Measurements from ENCODE around the gene BTNL3.
"Not testable (repeated sequence)": the region's sequence is repeated elsewhere in the genome, so short reads cannot be mapped to it uniquely, and the experiment has no call there.

Gene BTNL3, protein sequence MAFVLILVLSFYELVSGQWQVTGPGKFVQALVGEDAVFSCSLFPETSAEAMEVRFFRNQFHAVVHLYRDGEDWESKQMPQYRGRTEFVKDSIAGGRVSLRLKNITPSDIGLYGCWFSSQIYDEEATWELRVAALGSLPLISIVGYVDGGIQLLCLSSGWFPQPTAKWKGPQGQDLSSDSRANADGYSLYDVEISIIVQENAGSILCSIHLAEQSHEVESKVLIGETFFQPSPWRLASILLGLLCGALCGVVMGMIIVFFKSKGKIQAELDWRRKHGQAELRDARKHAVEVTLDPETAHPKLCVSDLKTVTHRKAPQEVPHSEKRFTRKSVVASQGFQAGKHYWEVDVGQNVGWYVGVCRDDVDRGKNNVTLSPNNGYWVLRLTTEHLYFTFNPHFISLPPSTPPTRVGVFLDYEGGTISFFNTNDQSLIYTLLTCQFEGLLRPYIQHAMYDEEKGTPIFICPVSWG

DNA sequence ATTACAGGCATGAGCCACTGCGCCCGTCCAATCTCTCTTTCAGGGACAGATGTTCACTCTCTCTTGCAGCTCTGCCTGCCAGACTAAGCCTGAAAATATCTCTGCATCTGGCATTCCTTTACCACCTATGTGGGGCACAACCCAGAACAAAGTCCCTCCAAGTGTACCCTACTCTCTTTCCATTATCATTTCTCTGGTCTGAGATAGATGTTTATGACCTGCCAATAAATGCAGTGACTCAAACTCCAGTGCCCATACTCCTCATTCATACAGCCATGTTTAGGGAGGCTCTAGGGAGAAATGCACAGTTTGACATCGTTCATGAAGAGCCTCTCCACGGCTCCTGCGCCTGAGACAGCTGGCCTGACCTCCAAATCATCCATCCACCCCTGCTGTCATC, at the start of gene BTNL3:
Gene BTNL3, plus strand, starts transcription at position 255 of the 400 bp plus-strand sequence. CDS start 183 bp downstream, outside the sequence.
- no peak for DNase-seq

DNA sequence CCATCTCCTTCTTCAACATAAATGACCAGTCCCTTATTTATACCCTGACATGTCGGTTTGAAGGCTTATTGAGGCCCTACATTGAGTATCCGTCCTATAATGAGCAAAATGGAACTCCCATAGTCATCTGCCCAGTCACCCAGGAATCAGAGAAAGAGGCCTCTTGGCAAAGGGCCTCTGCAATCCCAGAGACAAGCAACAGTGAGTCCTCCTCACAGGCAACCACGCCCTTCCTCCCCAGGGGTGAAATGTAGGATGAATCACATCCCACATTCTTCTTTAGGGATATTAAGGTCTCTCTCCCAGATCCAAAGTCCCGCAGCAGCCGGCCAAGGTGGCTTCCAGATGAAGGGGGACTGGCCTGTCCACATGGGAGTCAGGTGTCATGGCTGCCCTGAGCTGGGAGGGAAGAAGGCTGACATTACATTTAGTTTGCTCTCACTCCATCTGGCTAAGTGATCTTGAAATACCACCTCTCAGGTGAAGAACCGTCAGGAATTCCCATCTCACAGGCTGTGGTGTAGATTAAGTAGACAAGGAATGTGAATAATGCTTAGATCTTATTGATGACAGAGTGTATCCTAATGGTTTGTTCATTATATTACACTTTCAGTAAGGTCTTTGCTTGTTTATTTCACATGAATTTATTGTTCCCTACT, 38.2 kb upstream of the BTNL3 start:
- no peak for DNase-seq

DNA sequence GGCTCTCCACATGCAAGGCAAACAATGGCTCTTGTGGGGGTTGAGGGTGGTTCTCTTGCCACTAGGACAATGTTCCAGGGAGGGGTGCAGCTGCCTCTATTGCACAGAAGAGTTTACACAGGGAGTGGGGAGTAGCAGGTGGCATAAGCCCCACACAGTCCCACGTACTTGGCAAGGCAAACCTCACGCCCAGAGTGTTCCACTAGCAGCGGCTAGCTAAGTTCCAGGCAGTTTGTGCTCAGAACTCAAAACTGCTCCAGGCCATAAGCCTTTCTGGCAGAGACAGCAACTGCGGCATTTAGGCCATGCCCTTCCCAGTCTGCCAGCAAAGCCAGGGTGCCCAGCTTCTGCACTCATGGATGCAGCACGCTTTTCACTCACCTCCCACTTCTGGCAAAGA, 29.0 kb upstream of the BTNL3 start:
- DNase-seq: no peak

DNA sequence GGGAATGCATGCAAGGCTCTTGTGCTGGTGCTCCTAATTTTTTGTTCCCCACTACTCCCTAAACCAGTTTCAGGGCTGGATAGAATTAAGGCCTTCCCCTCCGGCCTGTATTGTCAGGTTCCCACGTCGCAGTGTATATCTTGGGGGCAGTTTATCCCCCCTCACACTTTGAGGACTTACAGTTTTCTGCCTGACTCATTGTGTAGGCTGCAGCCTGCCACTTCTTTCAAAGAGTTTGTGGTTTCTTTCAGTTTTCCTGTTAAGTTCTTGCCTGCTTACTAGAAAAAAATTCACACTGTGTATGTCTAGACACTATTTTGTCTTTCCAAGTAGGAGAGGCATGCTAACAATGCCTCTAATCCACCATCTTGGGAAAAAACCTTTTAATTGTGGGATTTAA, 28.4 kb upstream of the BTNL3 start:
- DNase-seq: no peak

DNA sequence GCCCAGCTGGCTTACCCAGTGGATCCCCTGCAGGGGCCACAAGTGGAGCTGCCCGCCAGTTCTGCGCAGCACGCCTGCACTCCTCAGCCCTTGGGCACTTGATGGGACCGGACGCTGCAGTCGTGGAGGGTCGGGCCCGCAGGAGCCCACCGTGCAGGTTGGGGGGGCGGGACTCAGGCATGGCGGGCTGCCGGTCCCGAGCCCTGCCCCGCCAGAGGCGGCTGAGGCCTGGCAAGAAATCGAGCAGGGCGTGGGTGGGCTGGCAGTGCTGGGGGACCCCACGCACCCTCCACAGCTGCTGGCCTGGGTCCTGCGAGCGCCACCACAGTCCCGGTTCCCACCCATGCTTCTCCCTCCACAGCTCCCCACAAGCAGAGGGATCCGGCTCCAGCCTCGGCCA, 19.2 kb upstream of the BTNL3 start:
- no peak for DNase-seq

DNA sequence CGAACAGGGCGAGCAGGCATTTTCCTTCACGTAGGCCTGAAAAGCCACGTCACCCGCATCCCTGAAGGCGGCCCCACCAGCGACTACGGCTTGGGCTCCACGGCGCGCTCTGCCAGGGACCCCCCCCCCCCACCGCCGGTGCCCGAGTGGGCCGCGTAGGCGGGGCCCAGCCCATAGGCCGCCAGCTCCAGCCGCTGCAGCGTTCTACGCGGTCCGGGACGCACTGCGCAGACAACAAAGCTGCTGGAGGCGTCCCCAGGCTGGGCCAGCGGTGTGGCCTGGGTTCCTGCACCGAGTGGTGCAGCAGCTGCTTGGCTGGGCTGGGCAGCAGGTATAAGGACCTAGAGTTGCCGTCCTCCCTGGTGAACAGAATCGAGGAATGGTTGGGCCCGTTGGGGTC, 18.3 kb upstream of the BTNL3 start:
- no peak for DNase-seq

DNA sequence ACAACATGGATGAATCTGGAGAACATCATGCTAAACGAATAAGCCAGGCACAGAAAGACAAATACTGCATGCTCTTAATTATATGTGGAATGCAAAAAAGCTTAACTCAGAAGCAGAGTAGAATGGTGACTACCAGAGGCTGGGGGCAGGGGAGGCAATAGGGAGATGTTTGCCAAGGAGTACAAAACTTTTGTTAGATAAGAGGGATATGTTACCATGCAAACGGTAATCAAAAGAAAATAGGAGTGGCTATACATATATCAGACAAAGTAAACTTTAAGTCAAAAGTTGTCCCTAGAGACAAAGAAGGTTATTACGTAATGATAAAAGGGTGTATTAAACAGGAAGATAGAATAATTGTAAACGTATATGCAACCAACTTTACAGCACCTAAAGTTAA, 17.8 kb upstream of the BTNL3 start:
- DNase-seq: no peak

DNA sequence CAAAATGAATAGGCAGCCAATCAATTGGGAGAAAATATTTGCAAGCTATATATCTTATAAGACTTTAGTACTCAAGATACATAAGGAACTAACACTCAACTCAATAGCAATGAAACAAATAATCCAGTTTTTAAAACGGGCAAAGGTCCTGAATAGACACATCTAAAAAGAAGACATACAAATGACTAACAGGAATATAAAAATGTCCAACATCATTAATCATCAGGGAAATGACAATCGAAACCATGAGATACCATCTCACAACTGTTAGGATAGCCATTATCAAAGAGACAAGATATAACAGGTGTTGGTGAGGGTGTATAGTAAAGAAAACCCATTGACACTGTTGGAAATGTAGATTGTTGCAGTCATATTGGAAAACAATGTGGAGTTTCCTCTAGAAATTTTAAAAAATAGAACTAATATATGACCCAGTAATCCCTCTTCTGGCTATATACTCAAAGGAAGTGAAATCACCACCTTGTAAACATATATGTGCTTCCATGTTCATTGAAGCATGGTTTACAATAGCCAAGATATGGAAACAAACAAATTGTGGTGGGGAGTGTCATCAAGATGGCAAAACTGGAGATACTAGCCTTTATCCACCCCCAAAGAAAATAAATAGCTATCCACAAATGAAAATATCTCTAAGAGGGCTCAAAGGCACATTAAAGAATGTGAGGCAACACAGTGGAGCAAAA, 13.9 kb upstream of the BTNL3 start:
- DNase-seq: no peak

DNA sequence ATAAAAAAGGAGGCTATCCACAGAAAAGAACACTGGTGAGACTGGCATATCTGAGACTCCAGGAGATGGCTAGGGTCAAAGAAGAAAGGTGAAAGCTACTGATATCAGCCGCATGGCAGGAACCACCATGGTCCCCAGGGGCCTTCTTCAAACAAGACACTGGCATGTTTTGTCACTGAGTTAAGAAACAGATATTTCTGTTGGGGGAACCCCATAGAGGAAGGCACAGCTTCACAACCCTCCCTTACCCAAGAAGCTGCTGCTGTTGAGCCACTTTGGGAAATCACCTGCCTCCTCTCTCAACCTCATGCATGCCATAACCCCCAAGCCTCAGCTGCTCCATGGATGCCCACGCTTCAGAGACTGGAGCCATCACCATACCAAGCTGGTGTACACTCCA, 13.3 kb upstream of the BTNL3 start:
- no peak for DNase-seq

DNA sequence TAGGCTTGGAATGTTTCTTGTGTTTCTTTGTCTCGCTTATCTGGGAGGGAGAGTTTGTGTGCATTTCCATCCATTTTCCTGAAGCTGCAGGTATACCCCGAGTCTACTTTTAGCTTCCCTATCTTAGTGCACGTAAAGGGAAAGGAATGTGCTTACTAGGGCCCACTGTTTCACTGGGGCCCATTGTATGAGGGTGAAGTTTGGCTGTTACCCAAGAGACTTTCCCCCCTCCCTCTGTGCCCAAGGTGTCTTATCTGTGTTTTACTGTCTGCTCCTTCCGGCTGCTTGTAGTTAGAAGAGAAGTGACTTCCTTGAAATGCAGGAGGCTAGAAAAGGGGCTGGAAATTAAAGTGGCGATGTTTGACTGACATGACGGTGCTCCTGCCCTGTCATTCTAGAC, 12.1 kb upstream of the BTNL3 start:
- no peak for DNase-seq

DNA sequence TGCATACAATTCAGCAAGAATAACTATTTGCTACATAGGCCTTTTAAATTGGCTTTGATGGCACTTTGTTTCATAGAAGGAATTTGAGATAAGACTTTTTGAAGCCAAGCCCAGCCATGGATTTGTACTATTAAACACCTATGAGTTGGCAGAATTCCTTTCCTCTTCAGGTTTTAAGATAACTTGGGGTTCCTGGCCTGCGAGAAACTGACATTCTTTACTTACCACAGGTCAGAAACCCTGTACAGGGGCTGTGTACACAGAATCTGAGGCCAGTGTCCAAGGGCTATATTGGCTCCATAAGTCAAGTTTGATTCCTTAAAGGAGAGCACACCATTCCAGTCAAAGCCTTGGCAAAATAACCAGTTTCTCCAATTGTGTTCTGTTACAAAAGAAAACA, 10.8 kb upstream of the BTNL3 start:
- DNase-seq: no peak

DNA sequence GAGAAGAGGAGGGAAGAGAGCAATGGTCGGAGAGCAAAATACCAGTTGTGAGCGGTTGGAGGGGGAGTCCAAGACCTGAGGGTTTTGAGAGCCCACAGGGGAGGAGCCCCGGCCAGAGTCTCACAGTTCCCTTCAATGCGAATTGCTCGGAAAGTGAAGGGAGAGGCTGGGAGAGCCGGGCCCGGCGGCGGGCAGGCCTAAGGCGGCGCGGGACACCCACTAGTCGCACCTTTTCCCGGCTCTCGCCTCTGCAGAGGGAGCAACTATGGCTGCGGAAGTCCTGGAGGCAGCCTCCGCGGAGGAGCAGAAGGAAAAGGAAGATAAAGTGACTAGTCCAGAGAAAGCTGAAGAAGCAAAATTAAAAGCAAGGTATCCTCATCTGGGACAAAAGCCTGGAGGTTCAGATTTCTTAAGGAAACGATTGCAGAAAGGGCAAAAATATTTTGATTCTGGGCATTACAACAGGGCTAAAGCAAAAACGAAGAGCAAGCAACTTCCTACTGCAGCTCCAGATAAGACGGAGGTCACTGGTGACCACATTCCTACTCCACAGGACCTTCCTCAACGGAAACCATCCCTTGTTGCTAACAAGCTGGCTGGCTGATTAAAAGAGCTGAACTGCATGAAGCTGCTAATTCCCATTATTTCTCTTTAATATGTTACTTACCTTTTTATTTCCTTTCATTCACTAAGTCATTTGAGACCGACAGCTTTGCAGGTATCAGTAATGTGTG, 6.5 kb upstream of the BTNL3 start:
- no peak for DNase-seq

DNA sequence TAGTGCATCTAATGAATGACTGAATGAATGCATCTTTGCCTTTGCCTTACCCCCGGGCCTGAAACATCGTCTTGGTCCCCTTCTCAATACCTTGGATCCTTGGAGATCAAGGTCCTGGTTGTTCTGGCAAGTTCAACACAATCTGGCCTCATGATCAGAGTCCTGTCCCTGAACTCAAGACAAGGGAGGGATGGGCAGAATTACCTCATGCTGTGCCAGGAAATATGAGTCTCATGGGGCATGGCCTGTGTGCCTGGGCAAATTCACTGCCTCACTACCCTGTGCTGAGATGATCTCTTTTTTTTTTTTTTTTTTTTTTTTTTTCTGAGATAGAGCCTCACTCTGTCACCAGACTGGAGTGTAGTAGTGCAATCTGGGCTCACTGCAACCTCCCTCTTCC, 630 bp upstream of the BTNL3 start:
- no peak for DNase-seq

DNA sequence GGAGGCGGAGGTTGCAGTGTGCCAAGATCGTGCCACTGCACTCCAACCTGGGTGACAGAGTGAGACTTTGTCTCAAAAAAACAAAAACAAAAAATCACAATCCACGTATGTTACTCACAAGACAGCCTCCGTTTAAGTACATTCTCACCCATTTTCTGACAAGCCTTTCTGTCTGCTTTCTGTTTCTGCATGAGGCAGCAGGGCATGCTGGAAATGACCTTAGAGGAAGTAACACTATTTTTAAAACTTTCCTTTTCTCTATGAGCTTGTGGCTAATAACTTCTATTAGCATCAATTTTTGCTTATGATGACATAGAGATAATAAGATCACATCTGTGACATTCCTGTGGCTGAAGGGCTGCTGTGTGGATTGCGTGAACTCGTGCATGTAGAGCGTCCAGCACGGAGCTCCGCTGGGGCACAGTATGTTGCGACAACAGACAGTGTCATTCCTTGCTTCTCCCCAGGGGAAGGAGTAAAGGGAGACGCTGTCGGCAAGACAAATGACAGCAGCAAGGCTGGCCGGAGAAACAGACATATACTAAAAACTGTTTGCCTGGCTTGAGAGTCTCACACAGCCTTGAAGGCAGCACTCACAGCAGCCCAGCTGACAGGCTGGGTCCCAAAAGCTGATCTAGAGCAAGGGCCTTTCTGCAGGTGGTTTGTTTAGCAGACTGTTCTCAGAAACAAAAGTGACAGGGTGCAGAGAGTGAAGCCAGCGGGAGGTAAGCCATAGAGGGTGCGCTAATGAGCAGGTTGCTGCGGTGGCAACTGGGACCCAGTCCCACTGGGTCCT, 1.6 kb downstream of the BTNL3 start:
- DNase-seq: no peak

DNA sequence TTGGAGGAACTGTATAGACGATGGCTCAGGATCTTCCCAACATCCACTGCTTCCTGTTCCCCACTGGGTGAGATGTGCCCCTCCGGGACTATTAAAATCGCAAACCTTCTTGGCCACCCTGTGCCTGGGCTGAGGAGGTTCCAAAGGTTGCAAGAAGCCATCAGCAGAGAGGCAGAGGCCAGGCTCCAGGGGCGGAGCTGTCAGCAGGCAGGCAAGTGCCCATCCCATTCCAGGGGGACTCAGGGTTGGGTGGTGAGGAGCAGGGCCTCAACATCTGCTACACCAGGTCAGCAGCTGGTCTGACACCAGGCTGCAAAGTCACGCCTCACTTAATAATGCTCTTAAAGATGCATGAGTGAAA, 2.2 kb downstream of the BTNL3 start:
- DNase-seq: no peak

DNA sequence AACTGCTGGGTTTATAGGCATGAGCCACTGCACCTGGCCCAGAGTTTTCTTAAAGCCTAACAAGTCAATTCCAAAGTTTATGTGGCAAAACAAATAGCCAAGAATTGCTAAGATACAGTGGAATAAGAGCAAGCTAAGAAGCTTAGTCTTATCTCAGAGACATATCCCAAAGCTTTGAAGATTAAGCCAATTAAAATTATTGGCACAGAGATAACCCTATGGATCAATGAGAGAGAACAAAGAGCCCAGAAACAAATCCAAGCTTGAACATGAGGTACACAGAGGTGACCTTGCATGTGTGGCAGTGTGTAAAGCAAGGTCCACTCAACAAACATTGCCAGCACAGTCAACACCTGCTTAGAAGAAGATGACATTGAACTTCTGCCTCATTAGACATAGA, 13.3 kb downstream of the BTNL3 start:
- no peak for DNase-seq

DNA sequence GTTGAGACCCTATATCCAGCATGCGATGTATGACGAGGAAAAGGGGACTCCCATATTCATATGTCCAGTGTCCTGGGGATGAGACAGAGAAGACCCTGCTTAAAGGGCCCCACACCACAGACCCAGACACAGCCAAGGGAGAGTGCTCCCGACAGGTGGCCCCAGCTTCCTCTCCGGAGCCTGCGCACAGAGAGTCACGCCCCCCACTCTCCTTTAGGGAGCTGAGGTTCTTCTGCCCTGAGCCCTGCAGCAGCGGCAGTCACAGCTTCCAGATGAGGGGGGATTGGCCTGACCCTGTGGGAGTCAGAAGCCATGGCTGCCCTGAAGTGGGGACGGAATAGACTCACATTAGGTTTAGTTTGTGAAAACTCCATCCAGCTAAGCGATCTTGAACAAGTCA, 17.1 kb downstream of the BTNL3 start:
- DNase-seq: no peak

DNA sequence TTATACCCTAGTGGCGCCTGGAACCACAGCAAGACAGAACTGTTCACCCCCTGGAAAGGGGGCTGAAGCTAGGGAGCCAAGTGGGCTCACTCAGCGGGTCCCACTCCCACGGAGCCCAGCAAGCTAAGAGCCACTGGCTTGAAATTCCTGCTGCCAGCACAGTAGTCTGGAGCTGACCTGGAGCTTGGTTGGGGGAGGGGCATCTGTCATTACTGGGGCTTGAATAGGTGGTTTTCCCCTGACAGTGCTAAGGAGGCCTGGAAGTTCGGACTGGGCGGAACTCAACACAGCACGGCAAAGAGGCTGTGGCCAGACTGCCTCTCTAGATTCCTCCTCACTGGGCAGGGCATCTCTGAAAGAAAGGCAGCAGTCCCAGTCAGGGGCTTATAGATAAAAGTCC, 19.5 kb downstream of the BTNL3 start:
- no peak for DNase-seq

DNA sequence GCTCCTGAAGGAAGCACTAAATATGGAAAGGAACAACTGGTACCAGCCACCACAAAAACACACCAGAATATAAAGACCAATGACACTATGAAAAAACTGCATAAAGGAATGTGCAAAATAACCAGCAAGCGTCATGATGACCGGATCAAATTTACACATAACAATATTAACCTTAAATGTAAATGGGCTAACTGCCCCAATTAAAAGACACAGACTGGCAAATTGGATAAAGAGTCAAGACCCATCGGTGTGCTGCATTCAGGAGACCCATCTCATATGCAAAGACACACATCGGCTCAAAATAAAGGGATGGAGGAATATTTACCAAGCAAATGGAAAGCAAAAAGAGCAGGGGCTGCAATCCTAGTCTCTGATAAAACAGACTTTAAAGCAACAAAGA, 21.4 kb downstream of the BTNL3 start:
- DNase-seq: not testable (repeated sequence)

DNA sequence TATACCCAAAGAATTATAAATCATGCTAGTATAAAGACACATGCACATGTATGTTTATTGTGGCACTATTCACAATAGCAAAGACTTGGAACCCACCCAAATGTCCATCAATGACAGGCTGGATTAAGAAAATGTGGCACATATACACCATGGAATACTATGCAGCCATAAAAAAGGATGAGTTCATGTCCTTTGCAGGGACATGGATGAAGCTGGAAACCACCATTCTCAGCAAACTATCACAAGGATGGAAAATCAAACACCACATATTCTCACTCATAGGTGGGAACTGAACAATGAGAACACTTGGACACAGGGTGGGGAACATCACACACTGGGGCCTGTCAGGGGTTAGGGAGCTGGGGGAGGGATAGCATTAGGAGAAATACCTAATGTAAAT, 26.0 kb downstream of the BTNL3 start:
- not testable (repeated sequence) for DNase-seq

DNA sequence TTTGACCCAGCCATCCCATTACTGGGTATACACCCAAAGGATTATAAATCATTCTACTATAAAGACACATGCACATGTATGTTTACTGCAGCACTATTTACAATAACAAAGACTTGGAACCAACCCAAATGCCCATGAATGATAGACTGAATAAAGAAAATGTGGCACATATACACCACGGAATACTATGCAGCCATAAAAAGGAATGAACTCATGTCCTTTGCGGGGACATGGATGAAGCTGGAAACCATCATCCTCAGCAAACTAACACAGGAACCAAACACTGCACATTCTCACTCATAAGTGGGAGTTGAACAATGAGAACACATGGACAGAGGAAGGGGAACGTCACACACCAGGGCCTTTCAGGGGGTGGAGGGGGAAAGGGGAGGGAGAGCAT, 28.8 kb downstream of the BTNL3 start:
- DNase-seq: not testable (repeated sequence)

DNA sequence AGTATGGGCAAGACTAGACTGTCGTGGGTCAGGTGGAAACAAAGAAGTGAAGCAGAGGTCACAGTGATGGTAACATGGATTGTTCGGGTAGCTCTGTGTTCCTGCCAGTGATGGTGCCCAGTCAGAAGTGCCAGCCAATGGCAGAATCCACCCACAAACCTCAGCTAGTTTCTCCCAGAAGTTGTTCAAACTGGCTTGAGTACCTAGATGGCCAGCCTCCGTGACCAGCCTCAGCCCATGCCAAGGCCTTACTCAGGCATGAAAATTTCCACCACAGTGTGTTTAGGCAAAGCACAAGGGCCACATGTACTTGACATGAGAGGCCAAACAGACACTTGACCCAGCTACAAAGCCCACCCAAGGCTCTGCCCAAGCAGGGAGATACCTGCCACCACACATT, 32.0 kb downstream of the BTNL3 start:
- no peak for DNase-seq

All from KG1 (cell line).